ENCODE results near the gene ACHE.

Gene ACHE

DNA sequence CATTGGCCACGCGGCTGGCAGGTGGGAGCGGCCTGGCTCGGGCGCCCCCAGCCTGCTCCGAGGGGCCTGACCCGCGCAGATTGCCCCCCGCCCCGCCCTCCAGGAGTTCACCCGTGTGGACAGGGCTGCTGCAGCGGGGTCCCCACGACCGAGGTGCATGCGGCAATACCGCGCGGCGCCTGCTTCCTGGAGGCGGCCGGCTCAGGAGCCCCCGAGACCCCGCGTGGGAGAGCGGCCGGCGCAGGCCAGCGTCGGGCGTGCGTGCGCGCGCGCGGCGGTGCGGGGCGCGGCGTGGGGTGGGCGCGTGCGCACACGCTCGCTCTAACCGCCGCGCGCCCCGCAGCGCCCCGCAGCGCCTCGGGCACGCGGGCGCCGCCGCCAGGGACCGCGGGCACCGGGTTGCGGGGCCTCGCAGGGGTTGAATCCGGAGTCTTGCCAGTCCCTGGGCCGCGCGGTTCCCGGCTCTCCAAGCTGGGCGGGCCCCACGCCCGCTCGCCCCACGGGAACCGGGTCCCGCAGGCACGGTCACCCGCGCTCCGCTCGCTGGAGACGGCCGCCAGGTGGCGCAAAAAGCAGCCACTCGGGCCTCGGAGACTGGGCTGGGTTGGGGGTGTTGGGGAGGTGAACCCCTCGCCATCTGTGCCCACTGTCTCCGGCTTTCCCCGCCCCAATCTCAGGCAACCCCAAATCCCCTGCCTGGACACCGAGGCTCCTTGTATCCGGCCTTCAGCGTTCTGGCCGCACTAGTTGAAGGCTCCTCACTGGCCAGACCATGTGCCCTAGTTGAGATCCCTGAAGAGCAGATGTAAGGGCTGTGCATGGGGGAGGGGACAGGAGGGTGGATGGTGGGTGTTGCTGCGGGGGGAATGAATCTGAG, 1.3 kb upstream of the ACHE start:
- peak; percentile 15 for DNase-seq

DNA sequence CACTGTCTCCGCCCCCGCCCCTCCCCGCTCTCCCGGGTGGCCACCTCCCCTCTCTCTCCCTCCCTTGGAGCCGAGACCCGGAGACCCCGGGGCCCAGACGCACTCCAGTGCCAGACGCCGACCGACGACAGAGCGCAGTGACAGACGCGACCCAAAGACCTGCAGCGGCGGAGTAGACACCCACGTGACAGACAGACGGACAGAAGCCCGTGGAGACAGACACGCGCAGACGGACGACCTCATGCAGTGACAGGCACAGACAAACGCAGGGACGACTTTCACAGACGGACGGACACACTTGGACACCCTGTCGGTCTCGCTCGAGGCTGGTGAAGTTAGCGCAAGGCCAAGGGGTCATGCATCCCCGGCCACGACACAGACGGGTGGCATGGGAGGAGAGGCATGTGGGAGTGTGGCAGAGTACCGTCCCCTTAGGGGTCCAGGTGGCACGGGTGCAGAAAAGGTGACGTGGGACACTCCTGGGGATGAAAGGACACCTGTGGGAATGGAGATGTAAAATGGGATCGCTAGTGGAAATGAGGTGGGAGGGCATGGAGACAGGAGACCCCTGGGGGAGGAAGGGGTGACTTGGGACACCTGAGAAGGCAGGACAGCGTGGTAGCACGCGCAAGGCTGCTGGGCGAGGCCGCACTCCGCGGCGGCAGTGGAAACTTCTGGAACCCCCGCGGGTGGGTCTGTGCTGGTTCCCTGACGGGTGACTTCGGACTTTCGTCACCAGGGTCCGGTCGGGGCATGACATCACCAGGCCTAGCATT, 456 bp upstream of the ACHE start:
- DNase-seq, result no peak

DNA sequence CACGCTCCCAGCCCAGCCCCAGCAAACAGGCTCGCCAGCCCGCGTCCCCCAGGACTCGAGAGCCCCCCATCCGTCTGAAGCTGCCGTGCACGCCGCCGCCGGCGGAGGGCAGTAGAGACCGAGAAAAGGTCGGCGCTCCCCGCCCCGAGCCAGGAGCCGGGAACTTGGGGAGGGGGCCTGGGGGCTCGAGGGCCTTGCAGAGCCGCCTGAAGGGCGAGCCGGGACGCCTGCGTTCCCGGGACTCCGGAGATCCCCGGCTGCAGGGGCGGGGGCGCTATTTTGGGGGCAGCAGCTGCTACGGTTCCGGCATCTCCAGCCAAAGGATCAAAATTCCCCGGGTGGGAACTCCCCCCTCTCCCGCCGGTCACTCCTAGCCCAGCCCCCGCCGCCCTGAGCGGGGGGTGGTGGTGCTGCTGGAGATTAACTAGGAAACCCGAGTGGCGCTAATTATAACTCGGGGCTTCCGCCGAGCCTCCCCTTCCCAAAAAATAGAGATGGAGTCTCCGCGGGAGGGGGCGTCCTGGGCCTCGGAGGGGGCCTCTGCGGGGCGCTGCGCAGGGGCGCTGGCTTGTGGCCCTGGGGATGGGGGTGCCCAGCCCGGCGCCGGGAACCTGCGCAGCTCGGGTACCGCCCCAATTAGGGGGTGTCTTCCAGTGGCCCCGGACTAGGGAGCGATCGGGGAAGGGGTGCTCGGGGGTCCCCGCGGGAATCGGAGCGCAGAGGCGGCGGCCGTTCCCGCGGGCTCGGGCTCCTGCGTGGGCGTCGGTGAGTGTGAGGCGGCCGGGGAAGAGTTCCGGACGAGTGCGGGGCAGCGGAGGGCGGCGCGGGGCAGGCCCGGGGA, 608 bp downstream of the ACHE start:
- DNase-seq, result peak; percentile 29

GRCh38 chr7:100893910-100894721, 1.6 kb downstream of the ACHE start:
- no peak for DNase-seq

- no peak for DNase-seq
Measured at GRCh38 chr7:100893318-100893895, 2.3 kb downstream of the ACHE start.

- DNase-seq, result no peak
Measured at GRCh38 chr7:100892364-100893317, 3.0 kb downstream of the ACHE start.

- DNase-seq, result no peak
Measured at GRCh38 chr7:100891568-100892247, 4.0 kb downstream of the ACHE start.

GRCh38 chr7:100890653-100891567, 4.8 kb downstream of the ACHE start:
- DNase-seq, result no peak

GRCh38 chr7:100888988-100889750, 6.5 kb downstream of the ACHE start, which contains the start of gene UFSP1:
Gene UFSP1, minus strand, starts transcription at chr7:100889715. Its CDS starts 444 bp downstream, at chr7:100889271.
- DNase-seq, result no peak

DNA sequence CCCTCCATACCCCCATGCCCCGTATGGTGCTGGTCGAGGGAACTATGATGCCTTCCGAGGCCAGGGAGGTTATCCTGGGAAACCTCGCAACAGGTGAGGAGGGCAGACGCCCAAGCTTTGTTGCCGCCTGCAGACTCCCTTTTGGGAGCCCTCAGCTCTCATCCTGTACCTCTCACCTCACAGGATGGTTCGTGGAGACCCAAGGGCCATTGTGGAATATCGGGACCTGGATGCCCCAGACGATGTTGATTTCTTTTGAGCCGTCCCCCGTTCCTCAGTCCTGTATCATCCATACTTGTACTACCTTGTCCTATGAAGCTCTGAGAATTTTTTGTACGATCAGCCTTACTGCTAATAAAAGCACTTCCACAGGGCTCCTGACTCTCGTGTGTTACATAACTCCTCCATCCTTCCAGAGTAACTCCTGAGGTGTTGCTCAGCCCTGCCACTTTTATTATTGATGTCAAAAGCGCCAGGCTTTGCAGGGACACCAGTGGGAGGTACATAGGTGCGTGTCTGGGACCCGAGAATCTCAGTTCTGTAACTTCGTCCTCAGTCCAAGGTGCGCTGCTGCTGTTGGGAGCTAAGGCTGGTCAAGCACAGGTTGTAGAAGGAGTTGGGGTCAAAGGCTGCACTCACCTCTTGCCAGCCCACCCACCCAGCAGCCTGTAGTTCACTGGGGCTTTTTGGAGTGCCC, 7.2 kb downstream of the ACHE start:
- no peak for DNase-seq

DNA sequence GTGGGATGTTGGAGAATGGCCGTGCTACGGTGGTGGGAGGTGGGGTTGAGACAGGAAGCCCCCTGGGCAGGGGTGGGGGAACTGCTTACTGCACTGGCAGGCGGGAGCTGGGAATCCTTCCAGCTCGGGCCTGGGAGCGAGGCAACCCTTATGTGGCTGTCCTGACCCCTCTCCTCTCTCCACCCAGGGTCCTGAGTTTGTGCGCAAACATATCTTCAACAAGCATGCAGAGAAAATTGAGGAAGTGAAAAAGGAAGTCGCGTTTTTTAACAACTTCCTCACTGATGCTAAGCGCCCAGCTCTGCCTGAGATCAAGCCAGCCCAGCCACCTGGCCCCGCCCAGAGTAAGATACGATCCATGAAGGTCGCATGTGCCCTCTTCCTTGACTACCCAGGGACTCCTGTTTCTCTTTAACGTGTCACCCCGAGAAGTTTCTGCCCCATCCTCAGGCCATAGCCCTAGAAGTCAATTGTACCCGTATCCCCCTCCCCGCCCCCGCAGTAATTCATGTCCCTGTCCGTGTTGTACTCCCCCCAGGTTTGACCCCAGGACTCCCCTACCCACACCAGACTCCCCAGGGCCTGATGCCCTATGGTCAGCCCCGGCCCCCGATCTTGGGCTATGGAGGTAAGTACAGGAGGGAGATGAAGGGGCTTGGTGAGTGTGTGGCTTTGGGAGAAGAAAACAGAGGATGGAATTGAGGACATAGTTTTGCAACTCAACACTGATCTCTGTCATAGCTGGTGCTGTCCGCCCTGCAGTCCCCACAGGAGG, 8.0 kb downstream of the ACHE start:
- DNase-seq, result no peak

DNA sequence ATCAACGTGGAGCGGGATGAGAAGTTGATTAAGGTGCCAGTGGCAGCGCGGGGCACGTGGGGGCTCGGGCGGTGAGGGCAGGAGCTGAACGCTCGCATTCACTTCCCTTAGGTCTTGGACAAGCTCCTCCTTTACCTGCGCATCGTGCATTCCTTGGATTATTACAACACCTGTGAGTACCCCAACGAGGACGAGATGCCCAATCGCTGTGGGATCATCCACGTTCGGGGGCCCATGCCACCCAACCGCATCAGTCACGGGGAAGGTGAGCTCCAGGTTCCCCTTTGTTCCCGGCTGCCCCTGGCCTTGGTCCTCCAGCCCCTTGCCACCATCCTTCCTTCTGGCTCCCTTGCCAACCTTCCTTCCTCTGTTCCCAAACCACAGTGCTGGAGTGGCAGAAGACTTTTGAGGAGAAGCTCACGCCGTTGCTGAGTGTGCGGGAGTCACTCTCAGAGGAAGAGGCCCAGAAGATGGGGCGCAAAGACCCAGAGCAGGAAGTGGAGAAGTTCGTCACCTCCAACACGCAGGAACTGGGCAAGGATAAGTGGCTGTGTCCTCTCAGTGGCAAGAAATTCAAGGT, 8.7 kb downstream of the ACHE start:
- DNase-seq, result no peak

DNA sequence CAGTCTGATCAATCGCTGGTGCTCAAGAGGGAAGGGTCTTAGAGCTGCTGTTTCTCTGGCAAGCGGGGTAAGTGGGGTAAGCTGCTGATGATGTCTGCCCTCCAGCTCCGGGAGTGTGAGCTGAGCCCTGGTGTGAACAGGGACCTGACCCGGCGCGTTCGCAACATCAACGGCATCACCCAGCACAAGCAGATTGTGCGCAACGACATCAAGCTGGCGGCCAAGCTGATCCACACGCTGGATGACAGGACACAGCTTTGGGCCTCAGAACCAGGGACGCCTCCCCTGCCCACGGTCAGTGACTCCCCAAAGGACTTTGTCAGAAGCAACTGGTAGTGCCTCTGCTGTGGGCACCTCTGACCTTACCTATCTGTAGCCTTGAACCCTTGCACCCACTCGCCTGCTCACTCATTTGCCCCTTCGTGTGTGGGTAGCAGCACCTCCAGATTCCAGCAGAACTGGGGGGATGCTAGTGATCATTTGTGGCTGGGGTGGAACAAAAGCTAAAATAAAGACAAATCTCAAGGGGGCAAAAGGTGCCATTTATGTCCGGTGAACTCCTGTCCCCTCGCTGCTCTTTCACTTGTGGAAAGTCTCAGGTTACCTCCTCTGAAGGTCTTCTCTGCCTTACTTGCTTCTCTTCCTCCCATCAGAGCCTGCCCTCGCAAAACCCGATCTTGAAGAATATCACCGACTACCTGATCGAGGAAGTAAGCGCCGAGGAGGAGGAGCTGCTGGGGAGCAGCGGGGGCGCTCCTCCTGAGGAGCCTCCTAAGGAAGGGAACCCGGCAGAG, 9.3 kb downstream of the ACHE start:
- no peak for DNase-seq

GRCh38 chr7:100885440-100886141, 10.1 kb downstream of the ACHE start:
- DNase-seq, result no peak
